ENCODE results near the gene RBM4. TPM values are rescaled to one million over a fixed set of nuclear protein-coding genes. Genes with fewer than 3 reads are reported as not detected.

The RBM4 gene
- total RNA-seq, 1 experiment from 2014 or later: 245 TPM

GRCh38 chr11:66591175-66591574, 47.3 kb upstream of the RBM4 start:
- POLR2A ChIA-PET (ENCODE audit: low non-redundant PET): no interaction called here
- Histone ChIP-seq H3K27ac (ENCODE audit: low read depth, low read length, poor library complexity, severe bottlenecking) (no peak overlapping the region), H3K4me1 (ENCODE audit: insufficient read depth, low read length, poor library complexity, severe bottlenecking) (peaks cover 9% of the 10 kb centered on the region), H3K4me3 (ENCODE audit: low read depth, low read length, poor library complexity, severe bottlenecking) (no peak overlapping the region), H3K27me3 (replicated peaks; ENCODE audit: insufficient read depth, low read depth, low read length, poor library complexity) (no peaks in the 10 kb centered on the region), H3K9me3 (ENCODE audit: low read depth, low read length, poor library complexity, severe bottlenecking) (no peaks in the 10 kb centered on the region), H3K36me3 (ENCODE audit: insufficient read depth, low read length, poor library complexity, severe bottlenecking) (no peaks in the 10 kb centered on the region)
- intact Hi-C loops (cut with micrococcal nuclease; ENCODE audit: unreplicated experiment): no loop called here
- TF ChIP-seq EZH2 (IDR thresholded peaks at IDR 0.05; ENCODE audit: borderline replicate concordance, low read depth, low read length, poor library complexity, severe bottlenecking) (no peak), CTCF (conservative IDR thresholded peaks at IDR 0.05; ENCODE audit: low read depth, low read length) (no peak)
- no peak for DNase-seq (ENCODE audit: low spot score)
- CTCF ChIA-PET: no interaction called here
- BruUV-seq (replicated peaks): TSS peak; percentile 49

GRCh38 chr11:66592457-66593302, 45.8 kb upstream of the RBM4 start, which contains the start of the genes CCDC87 and CCS:
TSS of gene CCDC87 (minus strand) at chr11:66593063. CDS start at chr11:66593015, 48 bp downstream.
TSS of gene CCS (plus strand) at chr11:66593185. CDS start at chr11:66593262, 77 bp downstream.
- peak; percentile 98 for DNase-seq (ENCODE audit: low spot score)
- Histone ChIP-seq H3K27me3 (replicated peaks; ENCODE audit: insufficient read depth, low read depth, low read length, poor library complexity) (no peaks in the 10 kb centered on the region), H3K4me3 (ENCODE audit: low read depth, low read length, poor library complexity, severe bottlenecking) (peak within 1 kb of the TSS; percentile 65), H3K27ac (ENCODE audit: low read depth, low read length, poor library complexity, severe bottlenecking) (peak within 1 kb of the TSS; percentile 72), H3K9me3 (ENCODE audit: low read depth, low read length, poor library complexity, severe bottlenecking) (no peaks in the 10 kb centered on the region), H3K4me1 (ENCODE audit: insufficient read depth, low read length, poor library complexity, severe bottlenecking) (peaks cover 9% of the 10 kb centered on the region), H3K36me3 (ENCODE audit: insufficient read depth, low read length, poor library complexity, severe bottlenecking) (no peaks in the 10 kb centered on the region)
- ChIA-PET CTCF (interaction anchor here (0.5 to 1.0 kb wide), 3 partner anchors 11 to 86 kb away, joined by 5 to 10 read pairs (median 6); no protein-coding TSS in a partner anchor), POLR2A (ENCODE audit: low non-redundant PET) (interaction anchor here (0.5 kb wide), 2 partner anchors 46 to 456 kb away, joined by 3 to 4 read pairs; no protein-coding TSS in a partner anchor)
- intact Hi-C loops (cut with micrococcal nuclease; ENCODE audit: unreplicated experiment): no loop called here
- no TSS peak for BruUV-seq (replicated peaks)
- TF ChIP-seq CTCF (conservative IDR thresholded peaks at IDR 0.05; ENCODE audit: low read depth, low read length): peak; percentile 70
- TF ChIP-seq EZH2 (IDR thresholded peaks at IDR 0.05; ENCODE audit: borderline replicate concordance, low read depth, low read length, poor library complexity, severe bottlenecking): no peak

GRCh38 chr11:66593303-66593635, 45.2 kb upstream of the RBM4 start:
- POLR2A ChIA-PET (ENCODE audit: low non-redundant PET): no interaction called here
- Histone ChIP-seq H3K4me3 (ENCODE audit: low read depth, low read length, poor library complexity, severe bottlenecking) (peak overlapping the region; percentile 65), H3K36me3 (ENCODE audit: insufficient read depth, low read length, poor library complexity, severe bottlenecking) (no peaks in the 10 kb centered on the region), H3K27ac (ENCODE audit: low read depth, low read length, poor library complexity, severe bottlenecking) (peak overlapping the region; percentile 72), H3K27me3 (replicated peaks; ENCODE audit: insufficient read depth, low read depth, low read length, poor library complexity) (no peaks in the 10 kb centered on the region), H3K4me1 (ENCODE audit: insufficient read depth, low read length, poor library complexity, severe bottlenecking) (peaks cover 9% of the 10 kb centered on the region), H3K9me3 (ENCODE audit: low read depth, low read length, poor library complexity, severe bottlenecking) (no peaks in the 10 kb centered on the region)
- no peak for DNase-seq (ENCODE audit: low spot score)
- TSS peak; percentile 67 for BruUV-seq (replicated peaks)
- CTCF ChIA-PET: interaction anchor here (1.0 kb wide), 1 partner anchor 85 kb away, joined by 5 read pairs; no protein-coding TSS in a partner anchor
- intact Hi-C loops (cut with micrococcal nuclease; ENCODE audit: unreplicated experiment): no loop called here
- no peak for TF ChIP-seq EZH2 (IDR thresholded peaks at IDR 0.05; ENCODE audit: borderline replicate concordance, low read depth, low read length, poor library complexity, severe bottlenecking)
- TF ChIP-seq CTCF (conservative IDR thresholded peaks at IDR 0.05; ENCODE audit: low read depth, low read length): no peak
